ENCODE results near the gene GRM7. TPM values are rescaled to one million over a fixed set of nuclear protein-coding genes. Genes with fewer than 3 reads are reported as not detected.

The GRM7 gene
- total and polyA plus RNA-seq, 2 of the 4 experiments (the other 2 are of a cell fraction), result not detected

DNA sequence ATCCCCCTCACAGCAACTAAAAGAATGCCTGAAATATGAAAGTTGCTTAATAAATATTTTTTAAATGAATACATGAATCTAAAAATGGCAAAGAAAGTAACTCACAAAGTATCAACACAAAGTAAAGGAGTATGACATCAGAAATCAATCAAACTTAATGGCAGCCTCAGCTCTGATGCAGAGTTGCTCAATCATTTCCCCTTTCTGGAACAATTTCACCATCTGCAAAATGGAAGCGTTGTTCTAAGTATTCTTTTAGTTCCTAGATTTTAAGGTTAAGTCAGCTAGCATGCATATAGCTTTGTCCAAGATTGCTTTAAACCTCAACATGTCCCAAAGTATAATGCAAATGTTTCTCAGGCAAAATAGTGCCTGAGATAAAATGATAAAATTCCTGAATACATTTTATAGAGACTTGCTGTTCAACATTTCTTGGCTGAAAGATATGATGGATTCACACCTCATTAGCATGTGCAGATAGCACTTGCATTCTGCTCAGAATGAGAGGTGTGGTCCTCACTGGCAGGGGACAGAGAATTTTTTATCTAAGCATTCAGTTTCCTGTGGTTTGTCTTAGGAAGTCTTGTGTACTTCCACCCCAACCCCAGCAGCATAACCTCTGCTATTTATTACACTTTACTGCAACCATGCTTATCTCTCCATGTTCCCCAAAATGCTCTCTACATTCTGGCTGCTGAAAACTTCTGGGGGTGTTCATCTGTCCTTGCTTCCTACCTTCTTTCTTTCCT lies 429.3 kb downstream of the GRM7 start:
- CTCF ChIA-PET, result no interaction called here
- intact Hi-C loops (cut with micrococcal nuclease) (no loop called here), in situ Hi-C loops (cut with MboI; ENCODE audit: low sequenced_read_pairs) (no loop called here), dilution Hi-C loops (cut with HindIII; ENCODE audit: low sequenced_read_pairs, unreplicated experiment) (no loop called here)
- Histone ChIP-seq H3K9me3 (ENCODE audit: control insufficient read depth, insufficient read depth, low read length) (peaks cover 7% of the 10 kb centered on the region), H3K4me2 (ENCODE audit: low read depth, low read length) (no peak overlapping the region), H2BK5ac (ENCODE audit: low read depth, low read length, poor library complexity, severe bottlenecking) (no peak overlapping the region), H2AFZ (replicated peaks; ENCODE audit: low read length, poor library complexity) (no peak overlapping the region), H3K4me3 (ENCODE audit: insufficient read depth, low read depth, low read length) (no peak overlapping the region), H3K27me3 (ENCODE audit: control insufficient read depth, insufficient read depth, low read length) (no peaks in the 10 kb centered on the region), H3K14ac (replicated peaks; ENCODE audit: low read depth, low read length) (no peak overlapping the region), H3K4ac (ENCODE audit: low read depth, low read length) (no peak overlapping the region), H3K27ac (ENCODE audit: insufficient read depth, low read length) (no peak overlapping the region), H2AK9ac (replicated peaks; ENCODE audit: low read depth, low read length, poor library complexity) (no peak overlapping the region), H3K23ac (ENCODE audit: low read depth, low read length) (no peak overlapping the region), H4K5ac (ENCODE audit: low read depth, low read length) (no peak overlapping the region), H3K9me1 (ENCODE audit: insufficient read depth, low read length) (no peaks in the 10 kb centered on the region), H2BK120ac (ENCODE audit: low read depth, low read length) (no peak overlapping the region), H3K9ac (ENCODE audit: low read depth, low read length) (no peak overlapping the region), H2BK20ac (ENCODE audit: low read depth, low read length) (no peak overlapping the region), H3K79me1 (ENCODE audit: low read depth in 1 of 2, low read length in 2 of 2) (no peaks in the 10 kb centered on the region), H4K8ac (ENCODE audit: low read depth in 2 of 2, low read length in 2 of 2) (no peak overlapping the region), H4K91ac (ENCODE audit: insufficient read depth, low read depth, low read length) (no peak overlapping the region), H3K18ac (ENCODE audit: low read depth, low read length) (no peak overlapping the region), H2BK15ac (ENCODE audit: low read depth, low read length) (no peak overlapping the region), H3K36me3 (ENCODE audit: control insufficient read depth, insufficient read depth, low read length) (no peaks in the 10 kb centered on the region), H2AK5ac (ENCODE audit: low read depth, low read length) (no peak overlapping the region), H3K4me1 (ENCODE audit: control insufficient read depth, insufficient read depth, low read length) (no peaks in the 10 kb centered on the region), H3K56ac (ENCODE audit: extremely low read depth, insufficient read depth, low read length) (no peak overlapping the region), H4K20me1 (ENCODE audit: insufficient read depth, low read length) (no peaks in the 10 kb centered on the region)
- TF ChIP-seq RCOR1 (IDR thresholded peaks at IDR 0.05; ENCODE audit: insufficient replicate concordance, low read length) (no peak), MAFK (IDR thresholded peaks at IDR 0.05; ENCODE audit: low read depth, low read length) (no peak), CEBPB (IDR thresholded peaks at IDR 0.05; ENCODE audit: low read depth, low read length) (no peak), RAD21 (IDR thresholded peaks at IDR 0.05; ENCODE audit: low read length) (no peak), POLR2A (IDR thresholded peaks at IDR 0.05; ENCODE audit: low read depth, low read length) (no peak), MXI1 (IDR thresholded peaks at IDR 0.05; ENCODE audit: borderline replicate concordance, low read depth, low read length) (no peak), NFE2L2 (IDR thresholded peaks at IDR 0.05; ENCODE audit: low read depth, low read length) (no peak)
- TF ChIP-seq, protein P1, sequence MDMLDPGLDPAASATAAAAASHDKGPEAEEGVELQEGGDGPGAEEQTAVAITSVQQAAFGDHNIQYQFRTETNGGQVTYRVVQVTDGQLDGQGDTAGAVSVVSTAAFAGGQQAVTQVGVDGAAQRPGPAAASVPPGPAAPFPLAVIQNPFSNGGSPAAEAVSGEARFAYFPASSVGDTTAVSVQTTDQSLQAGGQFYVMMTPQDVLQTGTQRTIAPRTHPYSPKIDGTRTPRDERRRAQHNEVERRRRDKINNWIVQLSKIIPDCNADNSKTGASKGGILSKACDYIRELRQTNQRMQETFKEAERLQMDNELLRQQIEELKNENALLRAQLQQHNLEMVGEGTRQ (IDR thresholded peaks at IDR 0.05; ENCODE audit: low read depth, low read length), result no peak
- TF ChIP-seq, protein P2, sequence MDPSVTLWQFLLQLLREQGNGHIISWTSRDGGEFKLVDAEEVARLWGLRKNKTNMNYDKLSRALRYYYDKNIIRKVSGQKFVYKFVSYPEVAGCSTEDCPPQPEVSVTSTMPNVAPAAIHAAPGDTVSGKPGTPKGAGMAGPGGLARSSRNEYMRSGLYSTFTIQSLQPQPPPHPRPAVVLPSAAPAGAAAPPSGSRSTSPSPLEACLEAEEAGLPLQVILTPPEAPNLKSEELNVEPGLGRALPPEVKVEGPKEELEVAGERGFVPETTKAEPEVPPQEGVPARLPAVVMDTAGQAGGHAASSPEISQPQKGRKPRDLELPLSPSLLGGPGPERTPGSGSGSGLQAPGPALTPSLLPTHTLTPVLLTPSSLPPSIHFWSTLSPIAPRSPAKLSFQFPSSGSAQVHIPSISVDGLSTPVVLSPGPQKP (IDR thresholded peaks at IDR 0.05; ENCODE audit: borderline replicate concordance, low read depth, low read length), result no peak
- POLR2A ChIA-PET (ENCODE audit: unreplicated experiment), result no interaction called here
- no TSS peak for BruUV-seq (replicated peaks)
- ATAC-seq (ENCODE audit: low read depth) (no peak), DNase-seq (no peak)
- WGBS, 2 experiments (ENCODE audit: extremely low coverage in 2 of 2, insufficient read length in 1 of 2), result no CpG with 5 or more reads among the region's 1 CpG

Measured in IMR-90 (cell line).